Neuronal stem cell (in vitro differentiated cells): ENCODE measurements around the gene CHCHD4.
"Not testable (repeated sequence)": the region's sequence is repeated elsewhere in the genome, so short reads cannot be mapped to it uniquely, and the experiment has no call there.

Experiments used
- DNase-seq: peaks from one replicate; pipeline ENCODE4 v3.0.0-alpha.2; 2013; ENCODE audit warnings: low spot score
- H2AFZ ChIP-seq: one replicate; pipeline ENCODE4 v1.6.1; 2013; ENCODE audit warnings: mild to moderate bottlenecking, low read length, inconsistent platforms
- H2AK5ac ChIP-seq: 2 replicates; pipeline ENCODE4 v1.6.1; 2013; ENCODE audit warnings: low read depth, mild to moderate bottlenecking, inconsistent platforms, low read length, moderate library complexity, mixed read lengths
- H2BK120ac ChIP-seq: 2 replicates; pipeline ENCODE4 v1.6.1; 2013; ENCODE audit warnings: low read depth, mild to moderate bottlenecking, inconsistent platforms, low read length, moderate library complexity, mixed read lengths
- H2BK12ac ChIP-seq: one replicate; pipeline ENCODE4 v1.6.1; 2013; ENCODE audit warnings: low read length, inconsistent platforms
- H2BK15ac ChIP-seq: 2 replicates; pipeline ENCODE4 v1.6.1; 2013; ENCODE audit warnings: mild to moderate bottlenecking, low read length, inconsistent platforms, mixed read lengths
- H2BK5ac ChIP-seq: one replicate; pipeline ENCODE4 v1.6.1; 2013; ENCODE audit warnings: inconsistent platforms, mild to moderate bottlenecking, low read length, moderate library complexity
- H3K14ac ChIP-seq: one replicate; pipeline ENCODE4 v1.6.1; 2013; ENCODE audit warnings: low read length, inconsistent platforms
- H3K18ac ChIP-seq: 2 replicates; pipeline ENCODE4 v1.6.1; 2013; ENCODE audit warnings: low read length, inconsistent platforms
- H3K23ac ChIP-seq: 2 replicates; pipeline ENCODE4 v1.6.1; 2013; ENCODE audit warnings: low read depth, mild to moderate bottlenecking, mixed read lengths, low read length, inconsistent platforms; ENCODE audit not compliant: poor library complexity
- H3K27ac ChIP-seq: replicated peaks from 3 replicates; pipeline ENCODE4 v1.5.1; 2013; ENCODE audit warnings: low read length, inconsistent platforms
- H3K27me3 ChIP-seq, 3 experiments: 2 replicates each; pipeline ENCODE4 v1.6.1; 2013; ENCODE audit warnings: low read length in 3 of 3, mild to moderate bottlenecking in 2 of 3, inconsistent platforms in 1 of 3, low read depth in 1 of 3, mixed read lengths in 1 of 3, moderate library complexity in 1 of 3; ENCODE audit not compliant: control insufficient read depth in 3 of 3, insufficient read depth in 3 of 3
- H3K36me3 ChIP-seq, 2 donors: replicated peaks in 1 of 2; 2 replicates each; pipeline ENCODE4 v1.6.1; 2013; ENCODE audit warnings: low read length in 2 of 2; ENCODE audit not compliant: control insufficient read depth in 2 of 2, insufficient read depth in 2 of 2
- H3K4ac ChIP-seq: 2 replicates; pipeline ENCODE4 v1.6.1; 2013; ENCODE audit warnings: inconsistent platforms, mild to moderate bottlenecking, low read length, moderate library complexity
- H3K4me1 ChIP-seq, 2 donors: 1 replicate in 1 of 2; 2 replicates in 1 of 2; pipeline ENCODE4 v1.6.1; 2013; ENCODE audit warnings: low read length in 2 of 2, low read depth in 1 of 2; ENCODE audit not compliant: control insufficient read depth in 2 of 2, insufficient read depth in 1 of 2
- H3K4me2 ChIP-seq: one replicate; pipeline ENCODE4 v1.6.1; 2013; ENCODE audit warnings: mild to moderate bottlenecking, low read length, inconsistent platforms; ENCODE audit not compliant: insufficient read depth, poor library complexity, severe bottlenecking
- H3K4me3 ChIP-seq, 2 donors: 2 replicates each; pipeline ENCODE4 v1.5.1; 2013; ENCODE audit warnings: low read length in 2 of 2, mild to moderate bottlenecking in 2 of 2, inconsistent platforms in 1 of 2, moderate library complexity in 1 of 2
- H3K79me1 ChIP-seq: one replicate; pipeline ENCODE4 v1.6.1; 2013; ENCODE audit warnings: low read depth, mild to moderate bottlenecking, inconsistent platforms, low read length, moderate library complexity
- H3K9ac ChIP-seq: one replicate; pipeline ENCODE4 v1.6.1; 2013; ENCODE audit warnings: mild to moderate bottlenecking, low read depth, low read length, inconsistent platforms; ENCODE audit not compliant: poor library complexity
- H3K9me3 ChIP-seq, 2 donors: replicated peaks in 1 of 2; 2 replicates each; pipeline versions ENCODE3 to v1.6.1; 2013; ENCODE audit warnings: low read length in 2 of 2, mild to moderate bottlenecking in 2 of 2, inconsistent platforms in 1 of 2, low read depth in 1 of 2, mixed read lengths in 1 of 2, moderate library complexity in 1 of 2; ENCODE audit not compliant: control insufficient read depth in 2 of 2, insufficient read depth in 1 of 2
- H4K8ac ChIP-seq: one replicate; pipeline ENCODE4 v1.6.1; 2013; ENCODE audit warnings: low read depth, mild to moderate bottlenecking, inconsistent platforms, low read length, moderate library complexity
- H4K91ac ChIP-seq: one replicate; pipeline ENCODE4 v1.6.1; 2013; ENCODE audit warnings: low read length, low read depth, mild to moderate bottlenecking, inconsistent platforms; ENCODE audit not compliant: poor library complexity
- WGBS, 2 donors: extraction: QIAGEN DNeasy Blood & Tissue Kit; methylation state at CpG; one replicate each; pipeline ENCODE4 v1.1.7; 2013; ENCODE audit warnings: missing lambda C conversion rate in 2 of 2, mixed read lengths in 1 of 2; ENCODE audit not compliant: insufficient read length in 2 of 2, insufficient replicate concordance in 1 of 2; ENCODE audit errors: extremely low coverage in 2 of 2; 5-methylcytosine and 5-hydroxymethylcytosine counted together

Gene CHCHD4

DNA sequence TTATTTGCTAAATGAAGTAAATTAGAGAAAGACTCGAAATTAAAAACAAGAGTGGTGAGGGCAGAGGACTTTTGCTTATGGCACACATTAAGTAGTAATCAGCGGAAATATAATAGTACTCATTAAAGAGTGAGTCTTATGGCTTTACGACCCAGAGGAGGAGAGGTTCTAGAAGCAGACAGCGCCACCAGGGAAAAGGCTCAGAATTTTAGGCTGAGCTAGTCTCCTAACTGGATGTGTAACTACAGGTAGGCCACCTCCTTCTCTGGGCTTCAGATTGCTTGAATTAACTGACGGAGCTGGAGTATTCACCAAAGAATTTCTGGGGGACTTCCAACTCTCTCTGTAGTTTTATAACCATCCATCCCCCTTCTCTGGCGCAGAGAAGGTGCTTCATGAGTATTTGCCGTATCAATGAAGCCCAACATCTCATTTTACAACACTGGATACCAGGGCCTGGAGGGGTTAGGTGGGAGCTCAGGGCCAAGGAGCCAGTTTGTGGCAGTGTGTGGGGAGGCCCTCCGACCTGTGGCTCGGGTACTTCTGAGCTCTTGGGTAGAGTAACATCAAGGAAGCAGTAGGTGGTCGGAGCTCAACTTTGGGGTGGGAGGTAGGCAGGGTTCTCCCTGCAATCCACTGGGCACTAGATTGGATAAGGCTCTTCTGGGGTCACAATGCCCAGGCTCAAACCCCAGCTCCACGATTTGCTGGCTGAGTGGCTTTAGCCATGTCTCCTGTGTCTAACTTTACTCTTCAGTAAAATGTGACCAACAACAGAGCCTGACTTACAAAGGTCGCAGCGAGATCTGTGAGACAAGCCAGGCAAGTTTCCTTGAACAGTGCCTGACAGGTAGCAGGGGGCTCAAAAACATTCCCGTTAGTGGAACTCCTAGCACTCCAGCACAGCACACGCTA lies 1.1 kb downstream of the CHCHD4 start:
- H3K79me1 ChIP-seq: peaks cover 3% of the 10 kb centered on the region
- no peak overlapping the region for H2BK5ac ChIP-seq
- no peak overlapping the region for H3K27ac ChIP-seq
- H3K4ac ChIP-seq: no peak overlapping the region
- no peak overlapping the region for H4K91ac ChIP-seq
- H4K8ac ChIP-seq: no peak overlapping the region
- peaks cover 0 to 6% of the 10 kb centered on the region in 2 donors for H3K9me3 ChIP-seq
- no peak overlapping the region for H2BK15ac ChIP-seq
- H2BK120ac ChIP-seq: no peak overlapping the region
- H3K27me3 ChIP-seq: no peaks in the 10 kb centered on the region
- peak overlapping the region; percentile 83 for H3K9ac ChIP-seq
- no peak for DNase-seq
- peaks cover 2 to 44% of the 10 kb centered on the region in 2 donors for H3K36me3 ChIP-seq
- H2AFZ ChIP-seq: peak overlapping the region; percentile 99
- H2BK12ac ChIP-seq: no peak overlapping the region
- H2AK5ac ChIP-seq: no peak overlapping the region
- no peak overlapping the region for H3K23ac ChIP-seq
- H3K4me3 ChIP-seq: peak overlapping the region; percentile 88 to 90
- no peak overlapping the region for H3K18ac ChIP-seq
- H3K14ac ChIP-seq: no peak overlapping the region
- peaks cover 7 to 12% of the 10 kb centered on the region in 2 donors for H3K4me1 ChIP-seq
- WGBS, 2 donors: no CpG with 5 or more reads among the region's 15 CpGs
- H3K4me2 ChIP-seq: peak overlapping the region; percentile 65

DNA sequence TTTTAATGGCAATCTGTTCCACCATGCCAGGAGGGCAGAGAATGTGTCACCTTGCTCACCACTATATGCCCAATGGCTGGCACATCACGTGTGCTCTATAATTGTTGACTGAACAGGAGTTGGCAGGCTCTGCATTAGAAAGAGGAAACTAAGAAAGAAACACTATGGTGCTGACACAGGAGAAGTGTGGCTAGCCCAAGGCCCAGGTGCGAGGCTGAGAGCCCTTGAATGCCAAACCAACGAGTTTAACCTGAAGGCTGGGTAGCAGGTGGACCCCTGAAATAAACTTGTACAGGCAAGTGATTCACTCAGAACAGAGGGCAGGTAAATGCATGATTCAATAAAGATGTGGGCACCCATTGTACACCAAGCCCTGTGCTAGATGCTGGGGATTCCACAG lies 2.4 kb downstream of the CHCHD4 start:
- H2AFZ ChIP-seq: no peak overlapping the region
- H3K4me1 ChIP-seq: peaks cover 7 to 12% of the 10 kb centered on the region in 2 donors
- no peak overlapping the region for H2BK120ac ChIP-seq
- no peak overlapping the region for H4K91ac ChIP-seq
- H3K36me3 ChIP-seq: peaks cover 0 to 32% of the 10 kb centered on the region in 2 donors
- H2BK12ac ChIP-seq: no peak overlapping the region
- H3K9me3 ChIP-seq: no peaks in the 10 kb centered on the region
- no peak overlapping the region for H2BK5ac ChIP-seq
- no peaks in the 10 kb centered on the region for H3K27me3 ChIP-seq
- no peak overlapping the region for H3K14ac ChIP-seq
- H3K4me3 ChIP-seq: no peak overlapping the region
- H3K79me1 ChIP-seq: peaks cover 1% of the 10 kb centered on the region
- H2BK15ac ChIP-seq: no peak overlapping the region
- no peak overlapping the region for H2AK5ac ChIP-seq
- H3K27ac ChIP-seq: no peak overlapping the region
- H3K4ac ChIP-seq: no peak overlapping the region
- DNase-seq: no peak
- no CpG with 5 or more reads among the region's 3 CpGs for whole genome bisulfite sequencing, 2 donors
- no peak overlapping the region for H3K18ac ChIP-seq
- no peak overlapping the region for H3K4me2 ChIP-seq
- H4K8ac ChIP-seq: no peak overlapping the region
- H3K9ac ChIP-seq: no peak overlapping the region
- no peak overlapping the region for H3K23ac ChIP-seq

DNA sequence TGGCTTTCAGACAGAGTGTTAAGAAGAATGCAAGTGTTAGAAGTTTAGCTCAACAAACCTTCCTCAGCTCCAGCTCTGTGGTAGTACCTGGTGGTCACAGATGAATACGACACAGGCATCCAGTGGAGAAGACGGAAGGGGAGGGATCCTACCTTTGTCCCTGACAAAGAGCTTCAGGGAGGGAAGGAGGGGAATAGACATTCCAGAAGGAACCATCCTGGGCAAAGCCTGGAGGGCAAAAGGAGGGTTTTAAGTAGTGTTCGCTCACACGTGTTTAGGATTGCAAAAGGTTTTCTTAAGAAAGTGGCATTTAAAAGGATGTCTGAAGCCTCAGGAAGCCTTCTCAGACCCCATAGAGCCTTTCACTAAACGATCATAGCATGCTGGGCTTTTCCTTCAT lies 2.8 kb downstream of the CHCHD4 start:
- no peak overlapping the region for H3K9ac ChIP-seq
- no peak overlapping the region for H3K14ac ChIP-seq
- H2BK120ac ChIP-seq: no peak overlapping the region
- peaks cover 0 to 28% of the 10 kb centered on the region in 2 donors for H3K36me3 ChIP-seq
- no peak overlapping the region for H4K8ac ChIP-seq
- H3K4me3 ChIP-seq: no peak overlapping the region
- H4K91ac ChIP-seq: no peak overlapping the region
- no peak overlapping the region for H3K23ac ChIP-seq
- no peak overlapping the region for H3K27ac ChIP-seq
- no peak overlapping the region for H2BK15ac ChIP-seq
- no peaks in the 10 kb centered on the region for H3K9me3 ChIP-seq
- H3K4me2 ChIP-seq: no peak overlapping the region
- H3K18ac ChIP-seq: no peak overlapping the region
- H3K79me1 ChIP-seq: peaks cover 1% of the 10 kb centered on the region
- no peak overlapping the region for H2AK5ac ChIP-seq
- H2AFZ ChIP-seq: no peak overlapping the region
- peaks cover 7 to 12% of the 10 kb centered on the region in 2 donors for H3K4me1 ChIP-seq
- no CpG with 5 or more reads among the region's 5 CpGs for WGBS, 2 donors
- no peak for DNase-seq
- H2BK12ac ChIP-seq: no peak overlapping the region
- no peak overlapping the region for H2BK5ac ChIP-seq
- H3K4ac ChIP-seq: no peak overlapping the region
- no peaks in the 10 kb centered on the region for H3K27me3 ChIP-seq

DNA sequence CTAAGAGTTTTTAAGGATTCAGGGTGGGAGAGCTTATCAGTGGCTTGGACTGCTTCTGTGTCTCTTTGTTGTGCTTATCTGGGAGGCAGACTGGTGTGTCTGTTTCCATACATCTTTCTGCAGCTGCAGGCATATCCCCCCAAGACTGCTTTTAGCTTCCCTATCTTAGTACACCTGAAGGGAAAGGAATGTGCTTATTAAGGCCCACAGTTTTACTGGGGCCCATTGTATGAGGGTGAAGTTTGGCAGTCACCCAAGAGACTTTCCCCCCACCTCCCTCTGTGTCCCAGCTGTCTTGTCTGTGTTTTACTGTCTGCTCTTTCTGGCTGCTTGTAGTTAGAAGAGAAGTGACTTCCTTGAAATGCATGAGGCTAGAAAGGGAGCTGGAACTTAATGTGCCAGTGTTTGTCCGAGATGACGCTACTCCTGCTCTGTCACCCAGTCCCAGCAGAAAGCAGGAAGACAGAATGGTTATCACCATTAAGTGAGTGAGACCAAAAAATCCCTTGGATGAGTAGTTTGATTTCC lies 3.7 kb downstream of the CHCHD4 start:
- peaks cover 2 to 27% of the 10 kb centered on the region in 2 donors for H3K36me3 ChIP-seq
- DNase-seq: not testable (repeated sequence)

More for the DNA sequence above, 3.7 kb downstream of the CHCHD4 start:
- not testable (repeated sequence) for H3K18ac ChIP-seq, H3K4ac ChIP-seq, H3K4me2 ChIP-seq, H3K79me1 ChIP-seq, H3K14ac ChIP-seq, H3K9ac ChIP-seq, H3K23ac ChIP-seq, H2AFZ ChIP-seq, H2AK5ac ChIP-seq, H2BK5ac ChIP-seq, H3K27me3 ChIP-seq, H4K8ac ChIP-seq, H3K9me3 ChIP-seq, H3K4me3 ChIP-seq, H3K4me1 ChIP-seq, H2BK15ac ChIP-seq, H2BK120ac ChIP-seq, H3K27ac ChIP-seq, H4K91ac ChIP-seq, H2BK12ac ChIP-seq
- no CpG with 5 or more reads among the region's 2 CpGs for WGBS, 2 donors
